ENCODE results near the gene TARM1. TPM values are rescaled to one million over a fixed set of nuclear protein-coding genes. Genes with fewer than 3 reads are reported as not detected.
A peak's percentile ranks its signal among the peaks of the same experiment; 100 is the strongest.

Gene TARM1
- total and polyA plus RNA-seq, 11 donors, result not detected

GRCh38 chr19:54121259-54121658 is 40.1 kb upstream of the TARM1 start:
- H3K4me3 ChIP-seq, result no peak overlapping the region
- intact Hi-C loops (cut with DNase I), result no loop called here
- no peaks in the 10 kb centered on the region for H3K9me3 ChIP-seq
- peaks cover 2 to 10% (median 8%) of the 10 kb centered on the region in 12 donors for H3K4me1 ChIP-seq
- peaks cover 0 to 80% (median 79%) of the 10 kb centered on the region in 9 donors for H3K36me3 ChIP-seq
- no peak overlapping the region for H3K27ac ChIP-seq
- no peaks in the 10 kb centered on the region for H3K27me3 ChIP-seq
- TF ChIP-seq CTCF (IDR thresholded peaks at IDR 0.05), result no peak
- no peak for TF ChIP-seq POLR2A (IDR thresholded peaks at IDR 0.05)
- DNase-seq (no peak), ATAC-seq (no peak)
- 95 to 97% (median 97%) methylated on average over 10 of the region's 10 CpGs for WGBS, 4 donors

- no peak for TF ChIP-seq CTCF (IDR thresholded peaks at IDR 0.05)
- peak in 1 of 2 donors; percentile 47 for TF ChIP-seq POLR2A (IDR thresholded peaks at IDR 0.05)
- H3K27ac ChIP-seq, result peak within 1 kb of the TSS; percentile 78 to 95 (median 92)
- H3K4me1 ChIP-seq, result peaks cover 4 to 26% (median 22%) of the 10 kb centered on the region in 12 donors
- H3K9me3 ChIP-seq, result no peaks in the 10 kb centered on the region
- 0 to 1% (median 0%) methylated on average over 59 to 60 of the region's 60 CpGs for WGBS, 4 donors
- DNase-seq, result peak; percentile 96 to 98 (median 98)
- peak within 1 kb of the TSS; percentile 57 to 99 (median 80) for H3K4me3 ChIP-seq
- ATAC-seq, result peak; percentile 93 to 96 (median 94)
- no peaks in the 10 kb centered on the region for H3K27me3 ChIP-seq
- peaks cover 3 to 45% (median 34%) of the 10 kb centered on the region in 9 donors for H3K36me3 ChIP-seq
- intact Hi-C loops (cut with DNase I), result loop anchor here in 2 of 10 donors (1.0 kb wide), 2 partner anchors 13 to 22 kb away; partner anchors contain the start of genes NDUFA3 (in 2 of the 2) and CNOT3 (in 1 of the 2)
Measured at GRCh38 chr19:54115109-54116063, 34.2 kb upstream of the TARM1 start, which contains the start of the genes PRPF31 and TFPT. Gene PRPF31, plus strand, starts transcription at chr19:54115754. Its CDS starts 2,525 bp downstream, at chr19:54118279. Gene TFPT, minus strand, starts transcription at chr19:54115657. Its CDS starts 388 bp downstream, at chr19:54115269.

GRCh38 chr19:54114340-54115108 is 33.4 kb upstream of the TARM1 start:
- peaks cover 0 to 44% (median 32%) of the 10 kb centered on the region in 9 donors for H3K36me3 ChIP-seq
- intact Hi-C loops (cut with DNase I), result loop anchor here in 3 of 10 donors (1.0 kb wide), 3 partner anchors 11 to 23 kb away; partner anchors contain the start of genes NDUFA3 (in 2 of the 3) and CNOT3 (in 1 of the 3)
- TF ChIP-seq POLR2A (IDR thresholded peaks at IDR 0.05) (no peak), CTCF (IDR thresholded peaks at IDR 0.05) (no peak)
- peak; percentile 13 to 62 (median 35) for ATAC-seq
- H3K9me3 ChIP-seq, result no peaks in the 10 kb centered on the region
- peaks cover 4 to 26% (median 22%) of the 10 kb centered on the region in 12 donors for H3K4me1 ChIP-seq
- WGBS, 4 donors, result 12 to 42% (median 25%) methylated on average over 13 to 28 of the region's 28 CpGs
- H3K4me3 ChIP-seq, result peak overlapping the region; percentile 57 to 99 (median 80)
- DNase-seq, result peak in 3 of 5 donors; percentile 49 to 56 (median 50)
- no peaks in the 10 kb centered on the region for H3K27me3 ChIP-seq
- peak overlapping the region in 11 of 12 donors; percentile 82 to 95 (median 92) for H3K27ac ChIP-seq

All from heart left ventricle (tissue), 16 donors.